HEK293T (cell line): Measurements from ENCODE around the gene GRIK4.

ENCODE experiments used
- CTCF ChIA-PET: fragments of 350-600 bp; formaldehyde crosslinking; extraction: SDS; loops from one replicate; lab custom pipeline; 2021; ENCODE audit warnings: antibody characterized with exemption, inconsistent platforms; lab: Yijun Ruan, JAX
- POLR2A ChIA-PET: fragments of 350-600 bp; formaldehyde crosslinking; extraction: SDS; loops from one replicate; lab custom pipeline; 2020; ENCODE audit warnings: antibody characterized with exemption, inconsistent platforms; lab: Yijun Ruan, JAX
- DNase-seq: peaks from one replicate; pipeline ENCODE4 v3.0.0; 2012; ENCODE audit warnings: mixed read lengths; ENCODE audit errors: extremely low spot score
- ARNT ChIP-seq: fragments of 450-650 bp; IDR thresholded peaks from 2 replicates; pipeline ENCODE4 v1.6.1; 2017; ENCODE audit warnings: mild to moderate bottlenecking
- BHLHE40 ChIP-seq: fragments of 450-650 bp; IDR thresholded peaks from 2 replicates; pipeline ENCODE4 v1.6.1; 2016; ENCODE audit warnings: mild to moderate bottlenecking, moderate library complexity, borderline replicate concordance
- CTBP1 ChIP-seq: fragments of 450-650 bp; IDR thresholded peaks from 2 replicates; pipeline ENCODE4 v1.6.1; 2016; ENCODE audit warnings: borderline replicate concordance
- ELF4 ChIP-seq: fragments of 450-650 bp; IDR thresholded peaks from 2 replicates; pipeline ENCODE4 v1.6.1; 2017; ENCODE audit warnings: antibody characterized with exemption
- FOXA1 ChIP-seq: fragments of 450-650 bp; IDR thresholded peaks from 2 replicates; pipeline ENCODE4 v1.6.1; 2016; ENCODE audit warnings: mild to moderate bottlenecking
- FOXK2 ChIP-seq: fragments of 450-650 bp; IDR thresholded peaks from 2 replicates; pipeline ENCODE4 v1.6.1; 2016; ENCODE audit warnings: mild to moderate bottlenecking
- FOXM1 ChIP-seq: fragments of 450-650 bp; IDR thresholded peaks from 2 replicates; pipeline ENCODE4 v1.6.1; 2017; ENCODE audit warnings: mild to moderate bottlenecking, borderline replicate concordance
- HDGF ChIP-seq: fragments of 450-650 bp; IDR thresholded peaks from 2 replicates; pipeline ENCODE4 v1.6.1; 2017; ENCODE audit warnings: antibody characterized with exemption, borderline replicate concordance
- L3MBTL2 ChIP-seq: fragments of 450-650 bp; conservative IDR thresholded peaks from 2 replicates; pipeline ENCODE4 v1.6.1; 2016; ENCODE audit warnings: mild to moderate bottlenecking
- LEF1 ChIP-seq: fragments of 450-650 bp; IDR thresholded peaks from 2 replicates; pipeline ENCODE4 v1.6.1; 2017; ENCODE audit warnings: mild to moderate bottlenecking, borderline replicate concordance
- NFRKB ChIP-seq: fragments of 450-650 bp; IDR thresholded peaks from 2 replicates; pipeline ENCODE4 v1.6.1; 2016; ENCODE audit warnings: mild to moderate bottlenecking, moderate library complexity
- SP1 ChIP-seq: fragments of 450-650 bp; IDR thresholded peaks from 2 replicates; pipeline ENCODE4 v1.6.1; 2017
- SUZ12 ChIP-seq: fragments of 450-650 bp; IDR thresholded peaks from 2 replicates; pipeline ENCODE4 v1.6.1; 2016; ENCODE audit warnings: mild to moderate bottlenecking
- TARDBP ChIP-seq: fragments of 450-650 bp; IDR thresholded peaks from 2 replicates; pipeline ENCODE4 v1.6.1; 2016
- ZNF384 ChIP-seq: fragments of 450-650 bp; IDR thresholded peaks from 2 replicates; pipeline ENCODE4 v1.6.1; 2016
- TF ChIP-seq, protein P1 (sequence below): fragments of 450-650 bp; IDR thresholded peaks from 2 replicates; pipeline ENCODE4 v1.6.1; 2016

The GRIK4 gene

DNA sequence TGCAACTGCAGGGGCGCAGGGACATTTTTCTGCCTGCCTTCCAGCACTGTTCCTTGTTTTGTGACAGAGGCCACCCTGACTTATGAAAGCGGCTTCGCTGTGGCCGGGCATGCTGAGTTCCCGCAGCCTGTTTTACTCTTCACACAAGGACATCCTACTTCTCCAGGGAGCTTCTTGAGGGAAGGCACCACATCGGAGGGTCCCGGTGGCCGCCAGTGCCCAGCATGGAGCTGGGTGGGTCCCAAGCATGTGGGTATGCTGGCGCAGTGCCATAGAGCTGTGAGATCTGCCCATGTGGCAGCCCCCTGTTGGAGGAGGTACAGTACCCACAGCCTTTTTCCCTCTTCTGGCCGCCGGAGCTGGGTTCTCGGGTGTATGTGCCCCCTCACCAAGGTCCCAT, 136.1 kb downstream of the GRIK4 start:
- ChIA-PET CTCF (no interaction called here), POLR2A (no interaction called here)
- no peak for DNase-seq
- TF ChIP-seq TARDBP = no peak

DNA sequence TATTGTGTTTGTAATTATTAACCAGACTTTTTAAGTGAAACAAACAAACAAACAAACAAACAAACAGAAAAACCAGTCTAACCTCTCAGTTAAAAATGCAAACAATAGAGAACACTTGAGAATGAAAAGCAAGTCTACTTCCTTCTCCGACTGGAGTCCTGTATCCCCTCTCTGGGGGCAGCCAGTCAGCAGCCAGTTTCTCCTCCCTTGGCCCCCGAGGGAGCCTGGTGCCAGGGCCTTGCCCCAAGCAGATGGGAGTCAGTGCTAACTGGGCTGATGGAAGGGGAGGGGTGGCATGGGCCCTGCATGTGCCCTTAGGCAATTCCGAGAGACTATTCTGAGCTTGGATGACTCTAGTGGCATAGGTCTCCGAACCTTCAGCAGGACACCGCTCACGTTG, 137.2 kb downstream of the GRIK4 start:
- POLR2A ChIA-PET = no interaction called here
- DNase-seq = no peak
- TF ChIP-seq HDGF = no peak
- TF ChIP-seq ELF4 = no peak
- no peak for TF ChIP-seq SUZ12
- TF ChIP-seq LEF1 = no peak
- no peak for TF ChIP-seq ZNF384
- TF ChIP-seq ARNT = no peak
- TF ChIP-seq BHLHE40 = no peak
- no peak for TF ChIP-seq CTBP1
- TF ChIP-seq L3MBTL2 = no peak
- no peak for TF ChIP-seq NFRKB
- TF ChIP-seq SP1 = no peak
- CTCF ChIA-PET = no interaction called here

DNA sequence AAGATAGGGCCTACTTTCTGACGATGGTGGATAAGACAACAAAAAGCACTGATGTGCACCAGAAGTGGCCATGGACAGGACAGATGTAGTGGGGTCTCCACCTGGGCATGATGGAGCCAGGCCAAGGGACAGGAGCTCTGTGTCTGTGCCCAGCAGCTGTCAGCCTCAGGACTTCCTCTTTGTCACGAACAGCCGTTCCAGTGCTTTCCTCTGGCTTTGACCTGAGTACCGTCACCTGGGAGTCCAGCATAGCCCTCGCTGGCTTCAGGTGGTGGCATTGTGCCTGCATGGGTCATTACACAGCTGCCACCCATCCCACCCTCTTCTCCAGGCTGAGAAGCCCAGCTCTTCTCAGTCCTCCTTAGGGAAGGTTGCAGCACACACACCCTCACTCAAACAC, 137.8 kb downstream of the GRIK4 start:
- no peak for DNase-seq
- POLR2A ChIA-PET = no interaction called here
- TF ChIP-seq HDGF (no peak), SUZ12 (no peak), L3MBTL2 (no peak), ZNF384 (no peak), FOXK2 (no peak), CTBP1 (no peak), FOXM1 (no peak), NFRKB (no peak), LEF1 (no peak), TARDBP (no peak), BHLHE40 (no peak)
- CTCF ChIA-PET = no interaction called here

DNA sequence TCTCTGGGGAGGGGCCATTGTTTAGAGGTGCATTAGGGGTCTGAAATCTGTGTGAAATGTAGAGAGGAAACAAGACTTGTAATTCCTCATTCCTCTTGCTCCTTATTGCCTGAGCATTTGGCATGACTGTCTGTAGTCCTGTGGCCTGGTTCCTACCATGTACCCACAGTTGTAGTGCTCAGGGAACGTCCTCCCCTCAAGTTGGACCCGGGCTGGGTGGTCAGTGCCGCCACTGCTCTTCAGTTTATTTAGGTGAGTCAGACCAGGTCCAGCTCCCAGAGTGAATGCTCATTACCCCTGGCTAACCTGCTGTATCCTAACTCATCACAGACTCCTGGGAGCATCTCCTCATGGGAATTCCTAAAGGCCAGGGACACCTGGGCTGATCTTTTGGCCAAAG, 139.8 kb downstream of the GRIK4 start:
- TF ChIP-seq HDGF (no peak), NFRKB (no peak), FOXM1 (no peak), L3MBTL2 (no peak), ELF4 (no peak)
- TF ChIP-seq, protein P1, sequence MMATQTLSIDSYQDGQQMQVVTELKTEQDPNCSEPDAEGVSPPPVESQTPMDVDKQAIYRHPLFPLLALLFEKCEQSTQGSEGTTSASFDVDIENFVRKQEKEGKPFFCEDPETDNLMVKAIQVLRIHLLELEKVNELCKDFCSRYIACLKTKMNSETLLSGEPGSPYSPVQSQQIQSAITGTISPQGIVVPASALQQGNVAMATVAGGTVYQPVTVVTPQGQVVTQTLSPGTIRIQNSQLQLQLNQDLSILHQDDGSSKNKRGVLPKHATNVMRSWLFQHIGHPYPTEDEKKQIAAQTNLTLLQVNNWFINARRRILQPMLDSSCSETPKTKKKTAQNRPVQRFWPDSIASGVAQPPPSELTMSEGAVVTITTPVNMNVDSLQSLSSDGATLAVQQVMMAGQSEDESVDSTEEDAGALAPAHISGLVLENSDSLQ = no peak
- DNase-seq = no peak
- POLR2A ChIA-PET = no interaction called here
- CTCF ChIA-PET = interaction anchor here (0.7 kb wide), 1 partner anchor 298 kb away, joined by 4 read pairs; no protein-coding TSS in a partner anchor

DNA sequence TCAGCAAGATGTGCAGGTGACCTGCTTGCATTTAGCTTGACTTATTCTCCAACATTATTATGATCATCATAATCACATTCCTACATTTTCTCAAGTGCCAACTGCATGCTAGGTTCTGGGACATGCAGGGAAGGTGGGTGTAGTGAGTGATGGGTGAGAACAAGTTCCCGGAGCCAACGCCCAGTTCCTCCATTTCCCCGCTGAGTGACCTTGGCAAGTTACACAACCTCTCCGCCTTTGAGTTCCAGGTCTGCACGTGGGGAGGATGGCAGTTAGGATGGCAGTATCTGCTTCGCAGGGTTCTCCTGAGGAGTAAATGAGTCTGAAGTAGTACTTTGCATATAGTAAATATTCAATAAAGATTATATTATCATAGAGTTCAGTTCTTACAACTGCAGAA, 140.3 kb downstream of the GRIK4 start:
- ChIA-PET CTCF (no interaction called here), POLR2A (no interaction called here)
- TF ChIP-seq ZNF384 (no peak), NFRKB (no peak), ELF4 (no peak), ARNT (no peak), CTBP1 (no peak), FOXK2 (no peak), SP1 (no peak), LEF1 (no peak), L3MBTL2 (no peak), TARDBP (no peak), FOXM1 (no peak), FOXA1 (no peak), SUZ12 (no peak), HDGF (no peak), BHLHE40 (no peak)
- TF ChIP-seq, protein P1 = no peak
- no peak for DNase-seq

DNA sequence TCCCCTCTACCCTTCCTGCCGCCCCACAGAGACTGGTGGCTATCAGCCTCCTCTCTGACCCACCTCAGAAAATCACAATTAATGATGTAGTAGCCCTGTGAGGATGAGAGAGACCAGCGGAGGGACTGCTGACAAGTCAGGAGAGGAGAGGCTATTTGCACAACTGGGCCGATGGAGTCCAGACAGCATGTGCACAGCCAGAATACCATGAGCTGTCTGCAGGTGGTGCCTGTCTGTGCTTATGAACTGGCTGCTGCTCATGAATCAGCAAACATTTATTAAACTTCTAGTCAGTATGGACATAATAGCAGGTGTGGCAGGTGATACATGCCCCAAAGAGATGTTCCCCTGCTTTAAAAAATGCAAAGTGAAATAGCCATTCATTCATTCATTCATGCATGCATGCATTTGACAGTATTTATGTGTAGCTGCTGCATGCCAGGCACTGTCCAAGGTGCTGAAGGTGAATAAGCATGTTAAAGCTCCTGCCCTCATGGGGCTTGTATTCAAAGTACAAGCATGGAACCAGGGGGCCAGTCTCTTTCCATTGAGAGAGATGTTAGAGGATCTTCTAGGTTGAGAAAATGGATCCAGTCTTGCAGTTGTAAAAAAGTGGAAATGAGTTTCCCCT, 141.3 kb downstream of the GRIK4 start:
- CTCF ChIA-PET = interaction anchor here (0.5 kb wide), 1 partner anchor 37 kb away, joined by 3 read pairs; no protein-coding TSS in a partner anchor

DNA sequence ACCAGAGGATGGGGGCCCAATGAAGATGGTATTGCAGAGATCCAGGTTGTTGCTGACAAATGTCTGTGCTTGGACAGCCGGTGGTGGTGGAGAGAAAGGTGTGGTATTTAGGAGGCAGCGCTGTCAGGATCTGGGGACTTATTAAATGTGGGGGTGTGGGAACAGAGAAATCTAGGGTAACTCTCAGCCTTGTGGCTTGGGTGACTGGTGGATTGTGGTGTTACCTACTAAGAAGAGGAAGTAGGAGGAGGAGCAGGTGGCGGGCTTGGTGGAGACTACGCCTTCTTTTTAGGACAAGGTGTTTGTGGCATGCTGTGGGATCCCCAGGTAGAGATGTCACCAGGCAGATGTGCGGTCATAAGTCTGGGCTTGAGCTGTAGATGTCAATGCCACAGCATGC, 144.0 kb downstream of the GRIK4 start:
- TF ChIP-seq CTBP1 = no peak
- no peak for TF ChIP-seq SUZ12
- no peak for TF ChIP-seq FOXK2
- no peak for TF ChIP-seq TARDBP
- no peak for TF ChIP-seq ELF4
- TF ChIP-seq ZNF384 = no peak
- TF ChIP-seq, protein P1 = no peak
- TF ChIP-seq NFRKB = no peak
- no peak for TF ChIP-seq ARNT
- TF ChIP-seq SP1 = no peak
- TF ChIP-seq L3MBTL2 = no peak
- no peak for TF ChIP-seq HDGF
- TF ChIP-seq LEF1 = no peak
- TF ChIP-seq FOXM1 = no peak
- ChIA-PET CTCF (interaction anchor here (0.6 to 1.6 kb wide), 2 partner anchors 25 to 29 kb away, joined by 3 to 6 read pairs; no protein-coding TSS in a partner anchor), POLR2A (no interaction called here)
- no peak for DNase-seq

More for the DNA sequence above, 141.3 kb downstream of the GRIK4 start:
- POLR2A ChIA-PET = no interaction called here
- TF ChIP-seq ARNT (no peak), ZNF384 (no peak)
- no peak for DNase-seq
